Measurements from ENCODE around the gene COL18A1. TPM values are rescaled to one million over a fixed set of nuclear protein-coding genes. Genes with fewer than 3 reads are reported as not detected.
A peak's percentile ranks its signal among the peaks of the same experiment; 100 is the strongest.

The COL18A1 gene
- total RNA-seq, 2 donors from 2014 or later: 117 to 134 TPM

- peaks cover 0 to 5% of the 10 kb centered on the region in 2 donors for H3K9me3 ChIP-seq
- H3K4me1 ChIP-seq: peaks cover 0 to 14% of the 10 kb centered on the region in 2 donors
- no peaks in the 10 kb centered on the region for H3K36me3 ChIP-seq
- no peak for DNase-seq (ENCODE audit: low spot score)
- H3K27me3 ChIP-seq: no peaks in the 10 kb centered on the region
- H3K4me3 ChIP-seq: no peak overlapping the region
- no peak overlapping the region for H3K27ac ChIP-seq
- TF ChIP-seq, protein P1, sequence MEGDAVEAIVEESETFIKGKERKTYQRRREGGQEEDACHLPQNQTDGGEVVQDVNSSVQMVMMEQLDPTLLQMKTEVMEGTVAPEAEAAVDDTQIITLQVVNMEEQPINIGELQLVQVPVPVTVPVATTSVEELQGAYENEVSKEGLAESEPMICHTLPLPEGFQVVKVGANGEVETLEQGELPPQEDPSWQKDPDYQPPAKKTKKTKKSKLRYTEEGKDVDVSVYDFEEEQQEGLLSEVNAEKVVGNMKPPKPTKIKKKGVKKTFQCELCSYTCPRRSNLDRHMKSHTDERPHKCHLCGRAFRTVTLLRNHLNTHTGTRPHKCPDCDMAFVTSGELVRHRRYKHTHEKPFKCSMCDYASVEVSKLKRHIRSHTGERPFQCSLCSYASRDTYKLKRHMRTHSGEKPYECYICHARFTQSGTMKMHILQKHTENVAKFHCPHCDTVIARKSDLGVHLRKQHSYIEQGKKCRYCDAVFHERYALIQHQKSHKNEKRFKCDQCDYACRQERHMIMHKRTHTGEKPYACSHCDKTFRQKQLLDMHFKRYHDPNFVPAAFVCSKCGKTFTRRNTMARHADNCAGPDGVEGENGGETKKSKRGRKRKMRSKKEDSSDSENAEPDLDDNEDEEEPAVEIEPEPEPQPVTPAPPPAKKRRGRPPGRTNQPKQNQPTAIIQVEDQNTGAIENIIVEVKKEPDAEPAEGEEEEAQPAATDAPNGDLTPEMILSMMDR (IDR thresholded peaks at IDR 0.05): peak in 1 of 2 donors; percentile 11
Measured at GRCh38 chr21:45443595-45444181, 38.7 kb downstream of the COL18A1 start.

DNA sequence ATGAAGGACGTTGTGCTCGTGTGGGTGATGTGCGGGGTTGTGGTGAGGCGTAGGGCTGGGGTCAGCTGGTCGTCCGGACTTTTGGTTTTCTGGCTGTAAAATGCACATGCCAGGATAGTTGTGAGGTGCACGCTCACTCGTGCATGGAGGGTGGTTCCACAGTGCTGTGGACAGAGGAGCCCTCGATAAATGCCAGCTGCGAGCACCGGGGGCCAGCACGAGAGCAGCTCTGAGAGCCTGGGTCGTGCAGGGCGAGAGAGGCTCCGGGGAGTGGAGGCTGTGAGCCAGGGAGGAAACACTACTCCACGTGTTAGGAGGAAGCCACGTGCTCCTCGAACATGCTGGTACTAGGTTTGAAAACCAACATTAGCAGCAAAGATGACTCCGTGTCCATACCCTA lies 39.4 kb downstream of the COL18A1 start:
- Histone ChIP-seq H3K4me1 (peaks cover 0 to 7% of the 10 kb centered on the region in 2 donors), H3K4me3 (no peak overlapping the region), H3K9me3 (peaks cover 0 to 5% of the 10 kb centered on the region in 2 donors), H3K27me3 (no peaks in the 10 kb centered on the region), H3K27ac (no peak overlapping the region), H3K36me3 (no peaks in the 10 kb centered on the region)
- TF ChIP-seq, protein P1 (IDR thresholded peaks at IDR 0.05): no peak
- no peak for DNase-seq (ENCODE audit: low spot score)

DNA sequence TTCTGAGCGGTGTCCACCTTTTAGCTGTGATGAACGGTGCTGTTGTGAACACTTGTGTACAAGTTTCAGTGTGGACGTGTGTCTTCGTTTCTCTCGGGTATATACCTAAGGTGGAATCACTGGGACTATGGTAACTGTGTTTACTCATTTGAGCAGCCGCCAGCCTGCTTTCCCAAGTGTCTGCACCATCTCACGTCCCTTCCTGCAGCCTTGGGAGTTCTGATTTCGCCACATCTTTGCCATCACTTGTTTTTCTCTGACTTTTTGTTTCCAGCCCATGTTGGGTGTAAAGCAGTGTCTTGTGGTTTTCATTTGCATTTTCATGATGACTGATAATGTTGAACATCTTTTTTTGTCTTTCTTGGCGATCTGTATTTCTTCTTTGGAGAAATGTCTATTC lies 40.4 kb downstream of the COL18A1 start:
- peaks cover 0 to 5% of the 10 kb centered on the region in 2 donors for H3K9me3 ChIP-seq
- no peaks in the 10 kb centered on the region for H3K27me3 ChIP-seq
- no peaks in the 10 kb centered on the region for H3K36me3 ChIP-seq
- H3K4me1 ChIP-seq: no peaks in the 10 kb centered on the region
- DNase-seq (ENCODE audit: low spot score): no peak
- H3K27ac ChIP-seq: no peak overlapping the region
- TF ChIP-seq, protein P1 (IDR thresholded peaks at IDR 0.05): no peak
- H3K4me3 ChIP-seq: no peak overlapping the region

DNA sequence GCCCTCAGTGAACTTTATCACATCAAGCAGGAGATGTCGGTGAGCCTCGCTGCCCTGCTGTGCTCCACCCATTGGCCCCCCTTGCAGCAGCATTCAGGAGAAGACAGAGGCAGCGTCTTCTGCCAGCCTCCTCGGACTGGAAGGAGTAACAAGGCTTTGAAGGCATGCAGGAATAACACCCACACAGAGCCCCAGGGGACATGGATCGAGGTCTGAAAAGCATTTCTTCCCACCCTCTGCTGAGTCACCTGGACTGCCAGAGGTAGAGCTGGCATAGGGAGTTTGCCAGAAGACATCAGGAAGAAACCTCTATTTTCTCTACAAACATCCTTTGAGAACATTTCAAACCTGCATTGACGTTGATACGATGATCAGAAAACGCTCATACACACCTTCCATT lies 42.9 kb downstream of the COL18A1 start:
- no peaks in the 10 kb centered on the region for H3K27me3 ChIP-seq
- H3K9me3 ChIP-seq: peaks cover 0 to 5% of the 10 kb centered on the region in 2 donors
- TF ChIP-seq, protein P1 (IDR thresholded peaks at IDR 0.05): no peak
- no peak overlapping the region for H3K4me3 ChIP-seq
- H3K27ac ChIP-seq: no peak overlapping the region
- H3K36me3 ChIP-seq: no peaks in the 10 kb centered on the region
- H3K4me1 ChIP-seq: no peaks in the 10 kb centered on the region
- DNase-seq (ENCODE audit: low spot score): no peak

DNA sequence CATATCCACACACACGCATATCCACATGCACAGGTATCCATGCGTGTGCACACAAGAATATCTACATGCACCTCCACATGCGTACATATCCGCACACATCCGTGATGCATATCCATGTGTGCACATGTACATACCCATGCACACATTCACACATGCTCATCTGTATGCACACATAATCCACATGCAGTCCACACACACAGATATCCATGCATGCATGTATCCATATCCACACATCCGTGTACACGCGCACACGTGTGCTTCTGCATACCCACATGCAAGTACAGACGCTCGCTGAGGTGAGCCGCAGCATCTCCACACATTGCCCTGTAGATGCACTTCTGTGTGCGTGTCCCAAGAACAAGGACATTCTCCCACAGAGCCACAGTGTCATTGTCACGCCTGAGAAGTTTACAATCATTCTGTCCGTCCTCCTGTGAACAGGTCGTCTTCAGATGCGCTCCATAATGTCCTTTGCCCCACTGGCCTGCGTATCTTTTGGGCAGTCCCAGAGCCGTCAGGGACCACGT lies 43.4 kb downstream of the COL18A1 start:
- H3K4me3 ChIP-seq: no peak overlapping the region
- H3K27ac ChIP-seq: no peak overlapping the region
- TF ChIP-seq, protein P1 (IDR thresholded peaks at IDR 0.05): no peak
- DNase-seq (ENCODE audit: low spot score): no peak
- no peaks in the 10 kb centered on the region for H3K36me3 ChIP-seq
- H3K9me3 ChIP-seq: peaks cover 0 to 5% of the 10 kb centered on the region in 2 donors
- H3K4me1 ChIP-seq: no peaks in the 10 kb centered on the region
- no peaks in the 10 kb centered on the region for H3K27me3 ChIP-seq

Data from right atrium auricular region (tissue), 2 donors.